ENCODE measurements around the gene TOGARAM2. TPM values are rescaled to one million over a fixed set of nuclear protein-coding genes. Genes with fewer than 3 reads are reported as not detected.

The TOGARAM2 gene
- total and polyA plus RNA-seq, 2 of the 13 experiments (the other 11 are each of a cell fraction or from before 2014, with no cell fraction given), result under 0.01 to 0.05 TPM

- in situ Hi-C loops (cut with HindIII; ENCODE audit: extremely low pct_ligation_motif_present, low pct_unique_long_range_greater_than_20kb) (no loop called here), intact Hi-C loops (cut with micrococcal nuclease; ENCODE audit: unreplicated experiment) (no loop called here)
- no peak for FAIRE-seq
- Histone ChIP-seq H3K9me3 (ENCODE audit: low read length) (no peaks in the 10 kb centered on the region), H4K20me1 (ENCODE audit: insufficient read depth, low read length) (no peaks in the 10 kb centered on the region; the same call in 1 of the 2 replicates), H3K27me3 (ENCODE audit: control insufficient read depth in 1 of 2, insufficient read depth in 2 of 2, low read length in 2 of 2) (peaks cover 4 to 74% of the 10 kb centered on the region in 2 experiments; a peak in 3 of 5 replicates), H2AFZ (ENCODE audit: low read length) (no peak overlapping the region), H3K4me2 (ENCODE audit: low read depth, low read length) (no peak overlapping the region), H3K4me1 (ENCODE audit: insufficient read depth, low read length) (no peaks in the 10 kb centered on the region), H3K9ac (ENCODE audit: insufficient read depth, low read depth, low read length) (no peak overlapping the region), H3K79me2 (ENCODE audit: insufficient read depth, low read length) (no peaks in the 10 kb centered on the region), H3K36me3 (replicated peaks in 1 of 2; ENCODE audit: control insufficient read depth in 1 of 2, insufficient read depth in 2 of 2, low read length in 2 of 2) (no peaks in the 10 kb centered on the region), H3K27ac (ENCODE audit: extremely low read length, insufficient read depth, low read length) (no peak overlapping the region), H3K4me3 (replicated peaks in 1 of 3; ENCODE audit: insufficient read depth in 1 of 3, low read depth in 2 of 3, low read length in 3 of 3) (no peak overlapping the region)
- POLR2A ChIA-PET, result no interaction called here
- DNase-seq (ENCODE audit: low spot score), result no peak
- CTCF ChIA-PET (ENCODE audit: low intra/inter-chr PET ratio, low total read pairs), result no interaction called here
- no TSS peak for BruUV-seq (replicated peaks)
- WGBS (ENCODE audit: low lambda C conversion rate), result 38% methylated on average over 11 of the region's 11 CpGs
- no peak for ATAC-seq
- TF ChIP-seq, protein P1, sequence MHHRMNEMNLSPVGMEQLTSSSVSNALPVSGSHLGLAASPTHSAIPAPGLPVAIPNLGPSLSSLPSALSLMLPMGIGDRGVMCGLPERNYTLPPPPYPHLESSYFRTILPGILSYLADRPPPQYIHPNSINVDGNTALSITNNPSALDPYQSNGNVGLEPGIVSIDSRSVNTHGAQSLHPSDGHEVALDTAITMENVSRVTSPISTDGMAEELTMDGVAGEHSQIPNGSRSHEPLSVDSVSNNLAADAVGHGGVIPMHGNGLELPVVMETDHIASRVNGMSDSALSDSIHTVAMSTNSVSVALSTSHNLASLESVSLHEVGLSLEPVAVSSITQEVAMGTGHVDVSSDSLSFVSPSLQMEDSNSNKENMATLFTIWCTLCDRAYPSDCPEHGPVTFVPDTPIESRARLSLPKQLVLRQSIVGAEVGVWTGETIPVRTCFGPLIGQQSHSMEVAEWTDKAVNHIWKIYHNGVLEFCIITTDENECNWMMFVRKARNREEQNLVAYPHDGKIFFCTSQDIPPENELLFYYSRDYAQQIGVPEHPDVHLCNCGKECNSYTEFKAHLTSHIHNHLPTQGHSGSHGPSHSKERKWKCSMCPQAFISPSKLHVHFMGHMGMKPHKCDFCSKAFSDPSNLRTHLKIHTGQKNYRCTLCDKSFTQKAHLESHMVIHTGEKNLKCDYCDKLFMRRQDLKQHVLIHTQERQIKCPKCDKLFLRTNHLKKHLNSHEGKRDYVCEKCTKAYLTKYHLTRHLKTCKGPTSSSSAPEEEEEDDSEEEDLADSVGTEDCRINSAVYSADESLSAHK (CRISPR knock-in tag; IDR thresholded peaks at IDR 0.05; ENCODE audit: borderline replicate concordance), result no peak
- TF ChIP-seq ZFP41 (CRISPR knock-in tag; IDR thresholded peaks at IDR 0.05; ENCODE audit: borderline replicate concordance) (no peak), ZNF704 (CRISPR knock-in tag; IDR thresholded peaks at IDR 0.05; ENCODE audit: borderline replicate concordance) (no peak), ZNF841 (CRISPR knock-in tag; IDR thresholded peaks at IDR 0.05; ENCODE audit: borderline replicate concordance) (no peak), ZXDC (CRISPR knock-in tag; IDR thresholded peaks at IDR 0.05) (no peak), MXD3 (CRISPR knock-in tag; IDR thresholded peaks at IDR 0.05) (no peak), BRCA1 (CRISPR knock-in tag; IDR thresholded peaks at IDR 0.05) (no peak), SNAI1 (CRISPR knock-in tag; IDR thresholded peaks at IDR 0.05; ENCODE audit: borderline replicate concordance) (no peak), SIX4 (CRISPR knock-in tag; IDR thresholded peaks at IDR 0.05) (no peak), PTBP1 (IDR thresholded peaks at IDR 0.05; ENCODE audit: low read depth, low read length, poor library complexity, severe bottlenecking) (no peak), NBN (conservative IDR thresholded peaks at IDR 0.05) (no peak), NFKBIZ (CRISPR knock-in tag; IDR thresholded peaks at IDR 0.05) (no peak), ZNF124 (CRISPR knock-in tag; IDR thresholded peaks at IDR 0.05) (no peak), ZNF580 (CRISPR knock-in tag; IDR thresholded peaks at IDR 0.05; ENCODE audit: borderline replicate concordance, low read depth) (no peak)
- TF ChIP-seq, protein P2, sequence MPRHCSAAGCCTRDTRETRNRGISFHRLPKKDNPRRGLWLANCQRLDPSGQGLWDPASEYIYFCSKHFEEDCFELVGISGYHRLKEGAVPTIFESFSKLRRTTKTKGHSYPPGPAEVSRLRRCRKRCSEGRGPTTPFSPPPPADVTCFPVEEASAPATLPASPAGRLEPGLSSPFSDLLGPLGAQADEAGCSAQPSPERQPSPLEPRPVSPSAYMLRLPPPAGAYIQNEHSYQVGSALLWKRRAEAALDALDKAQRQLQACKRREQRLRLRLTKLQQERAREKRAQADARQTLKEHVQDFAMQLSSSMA (CRISPR knock-in tag; IDR thresholded peaks at IDR 0.05), result no peak
- TF ChIP-seq, protein P3, sequence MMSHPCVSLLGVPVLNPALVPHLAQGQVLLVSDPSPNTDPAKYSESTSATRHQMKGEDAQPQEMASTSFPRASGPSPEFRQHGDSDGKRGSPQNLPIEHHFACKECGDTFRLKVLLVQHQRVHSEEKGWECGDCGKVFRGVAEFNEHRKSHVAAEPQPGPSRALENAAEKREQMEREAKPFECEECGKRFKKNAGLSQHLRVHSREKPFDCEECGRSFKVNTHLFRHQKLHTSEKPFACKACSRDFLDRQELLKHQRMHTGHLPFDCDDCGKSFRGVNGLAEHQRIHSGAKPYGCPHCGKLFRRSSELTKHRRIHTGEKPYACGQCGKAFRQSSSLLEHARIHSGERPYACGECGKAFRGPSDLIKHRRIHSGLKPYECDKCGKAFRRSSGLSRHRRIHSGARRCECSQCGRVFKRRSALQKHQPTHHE (CRISPR knock-in tag; IDR thresholded peaks at IDR 0.05; ENCODE audit: borderline replicate concordance), result no peak
Observed at GRCh38 chr2:29021886-29022285, 40.8 kb downstream of the TOGARAM2 start.

Data from HepG2 (cell line).